ENCODE data around the gene EXOC2.

EXOC2 gene

GRCh38 chr6:455006-455585 is 237.8 kb downstream of the EXOC2 start:
- TF ChIP-seq EGR1 (IDR thresholded peaks at IDR 0.05) (no peak), FOXM1 (IDR thresholded peaks at IDR 0.05; ENCODE audit: borderline replicate concordance, low read depth) (no peak), CEBPB (IDR thresholded peaks at IDR 0.05) (no peak), NFIC (IDR thresholded peaks at IDR 0.05) (no peak), TCF12 (IDR thresholded peaks at IDR 0.05; ENCODE audit: low read depth) (no peak), TEAD4 (IDR thresholded peaks at IDR 0.05) (no peak), RAD21 (IDR thresholded peaks at IDR 0.05; ENCODE audit: low read depth) (no peak), USF1 (IDR thresholded peaks at IDR 0.05) (no peak), TAF1 (IDR thresholded peaks at IDR 0.05; ENCODE audit: low read depth) (no peak), CREB1 (IDR thresholded peaks at IDR 0.05; ENCODE audit: low read depth) (no peak), REST (IDR thresholded peaks at IDR 0.05; ENCODE audit: low read depth) (no peak), MAX (IDR thresholded peaks at IDR 0.05) (no peak), ZBTB7A (IDR thresholded peaks at IDR 0.05; ENCODE audit: low read depth) (no peak), YY1 (IDR thresholded peaks at IDR 0.05; ENCODE audit: low read depth) (no peak), EP300 (IDR thresholded peaks at IDR 0.05; ENCODE audit: borderline replicate concordance) (no peak)

- TF ChIP-seq TCF12 (IDR thresholded peaks at IDR 0.05; ENCODE audit: low read depth) (no peak), YY1 (IDR thresholded peaks at IDR 0.05; ENCODE audit: low read depth) (no peak), EP300 (IDR thresholded peaks at IDR 0.05; ENCODE audit: borderline replicate concordance) (no peak), NFIC (IDR thresholded peaks at IDR 0.05) (no peak), REST (IDR thresholded peaks at IDR 0.05; ENCODE audit: low read depth) (no peak)
Observed at GRCh38 chr6:454148-454991, 238.6 kb downstream of the EXOC2 start.

- TF ChIP-seq RAD21 (IDR thresholded peaks at IDR 0.05; ENCODE audit: low read depth), result no peak
- no peak for TF ChIP-seq CREB1 (IDR thresholded peaks at IDR 0.05; ENCODE audit: low read depth)
- TF ChIP-seq FOXM1 (IDR thresholded peaks at IDR 0.05; ENCODE audit: borderline replicate concordance, low read depth), result no peak
- TF ChIP-seq TCF12 (IDR thresholded peaks at IDR 0.05; ENCODE audit: low read depth), result no peak
- TF ChIP-seq NFIC (IDR thresholded peaks at IDR 0.05), result no peak
- no peak for TF ChIP-seq MAX (IDR thresholded peaks at IDR 0.05)
- no peak for TF ChIP-seq USF1 (IDR thresholded peaks at IDR 0.05)
- no peak for TF ChIP-seq EGR1 (IDR thresholded peaks at IDR 0.05)
- TF ChIP-seq EP300 (IDR thresholded peaks at IDR 0.05; ENCODE audit: borderline replicate concordance), result no peak
- TF ChIP-seq ZBTB7A (IDR thresholded peaks at IDR 0.05; ENCODE audit: low read depth), result no peak
- no peak for TF ChIP-seq YY1 (IDR thresholded peaks at IDR 0.05; ENCODE audit: low read depth)
- no peak for TF ChIP-seq TEAD4 (IDR thresholded peaks at IDR 0.05)
- no peak for TF ChIP-seq CEBPB (IDR thresholded peaks at IDR 0.05)
- TF ChIP-seq REST (IDR thresholded peaks at IDR 0.05; ENCODE audit: low read depth), result no peak
- TF ChIP-seq TAF1 (IDR thresholded peaks at IDR 0.05; ENCODE audit: low read depth), result no peak
Observed at GRCh38 chr6:453152-453551, 239.8 kb downstream of the EXOC2 start.
